GM18505 (cell line): Measurements from ENCODE around the gene ACSL5.
"Not testable (repeated sequence)": the region's sequence is repeated elsewhere in the genome, so short reads cannot be mapped to it uniquely, and the experiment has no call there.

Source experiments
- ATAC-seq: cut with Tn5 transposase; IDR thresholded peaks from one replicate; pipeline ENCODE4 v1.9.1; 2021; ENCODE audit not compliant: unreplicated experiment
- POLR2A ChIP-seq: IDR thresholded peaks from 4 replicates; pipeline ENCODE4 v1.6.1; 2011; ENCODE audit warnings: borderline replicate concordance; ENCODE audit not compliant: insufficient read depth, insufficient read length; ENCODE audit errors: extremely low read depth

ACSL5 gene

DNA sequence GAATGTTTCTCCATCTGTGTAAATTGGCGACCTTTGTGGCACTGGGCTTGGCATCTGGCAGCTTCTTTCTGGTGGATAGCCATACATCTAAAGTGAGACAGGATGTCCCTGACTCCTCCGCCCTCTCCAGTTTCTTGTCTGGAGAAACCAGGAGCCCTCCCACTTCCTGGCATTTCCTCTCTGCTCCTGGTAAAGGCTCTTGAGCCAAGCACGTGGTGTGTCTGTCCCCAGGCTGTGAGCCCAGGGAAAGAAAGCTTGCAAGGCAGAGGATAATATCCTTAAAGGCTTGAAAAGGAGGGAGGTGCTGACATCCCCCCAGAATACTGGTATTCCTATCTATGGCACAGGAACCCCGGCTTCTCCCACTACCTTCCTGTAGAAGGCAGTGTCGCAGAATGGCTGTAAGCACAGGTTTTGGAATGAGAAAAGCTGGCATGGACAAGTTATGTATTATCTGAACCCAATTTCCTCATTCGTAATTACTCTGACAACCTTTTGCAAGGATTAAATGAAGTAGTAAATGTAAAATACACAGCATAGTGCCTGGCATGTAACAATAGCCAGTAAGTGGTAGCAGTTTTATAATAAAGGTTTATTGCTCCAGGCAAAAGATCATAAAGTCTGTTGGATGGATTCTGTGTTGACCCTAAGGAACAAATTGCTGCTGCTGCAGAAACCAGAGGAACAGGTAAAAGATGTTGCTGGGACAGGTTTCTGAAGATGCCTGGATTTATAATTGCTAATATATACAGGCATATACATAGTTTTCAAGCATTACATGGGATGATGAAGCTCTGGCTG is 11.8 kb upstream of the ACSL5 start:
- no peak for TF ChIP-seq POLR2A
- no peak for ATAC-seq

DNA sequence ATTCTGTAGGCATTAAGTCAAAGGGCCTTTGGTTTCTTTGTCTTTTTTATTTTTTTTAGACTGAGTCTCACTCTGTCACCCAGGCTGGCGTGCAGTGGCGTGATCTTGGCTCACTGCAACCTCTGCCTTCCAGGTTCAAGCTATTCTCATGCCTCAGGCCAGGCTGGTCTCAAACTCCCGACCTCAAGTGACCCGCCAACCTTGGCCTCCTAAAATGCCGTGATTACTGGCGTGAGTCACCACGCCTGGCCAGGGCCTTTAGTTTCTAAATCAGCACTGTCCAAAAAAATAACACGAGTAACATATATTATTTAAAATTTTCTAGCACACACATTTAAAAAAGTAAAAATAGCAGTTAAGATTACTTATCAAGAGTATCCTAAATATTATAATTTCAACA is 11.1 kb upstream of the ACSL5 start:
- no peak for TF ChIP-seq POLR2A
- no peak for ATAC-seq

DNA sequence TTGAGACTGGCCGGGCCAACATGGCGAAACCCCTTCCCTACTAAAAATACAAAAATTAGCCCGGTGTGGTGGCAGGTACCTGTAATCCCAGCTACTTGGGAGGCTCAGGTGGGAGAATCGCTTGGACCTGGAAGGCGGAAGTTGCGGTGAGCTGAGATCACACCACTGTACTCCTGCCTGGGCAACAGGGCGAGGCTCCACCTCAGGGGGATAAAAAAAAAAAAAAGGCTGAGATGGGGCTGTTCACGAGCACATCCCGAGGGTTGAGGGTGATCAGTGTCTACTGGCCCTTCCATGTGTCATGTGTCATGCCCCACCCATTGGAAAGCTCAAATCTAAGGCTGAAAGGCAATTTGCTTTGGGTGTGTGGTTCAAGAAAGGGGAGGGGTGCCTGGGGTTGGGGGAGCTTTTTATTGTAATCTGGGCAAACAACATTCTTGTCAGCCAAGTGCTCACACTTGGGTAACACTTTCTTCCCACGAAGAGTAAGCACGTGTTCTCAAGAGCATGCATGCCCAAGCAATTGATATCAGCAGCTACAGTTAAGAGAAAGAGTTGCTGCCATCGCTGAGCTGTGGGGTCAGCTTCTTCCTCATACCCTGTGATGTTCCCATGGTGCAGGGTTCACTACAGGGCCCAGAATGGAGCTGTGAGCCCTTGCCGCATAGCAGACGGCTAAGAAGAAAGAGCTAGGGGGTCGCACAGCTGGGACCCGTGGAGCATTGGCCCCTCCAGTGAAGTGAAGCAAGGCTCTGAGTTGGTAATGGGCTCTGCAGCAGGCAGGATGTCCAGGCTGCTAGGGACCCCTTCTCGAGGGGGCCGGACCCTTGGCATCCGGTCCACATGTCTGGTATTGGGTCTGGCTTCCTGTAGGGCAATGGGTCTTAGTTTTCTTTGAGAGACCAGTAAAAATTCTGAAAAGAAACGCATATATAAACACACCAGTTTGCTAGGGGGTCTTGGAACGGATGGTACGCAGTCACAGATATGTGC is 9.9 kb upstream of the ACSL5 start:
- no peak for TF ChIP-seq POLR2A
- ATAC-seq, result no peak

DNA sequence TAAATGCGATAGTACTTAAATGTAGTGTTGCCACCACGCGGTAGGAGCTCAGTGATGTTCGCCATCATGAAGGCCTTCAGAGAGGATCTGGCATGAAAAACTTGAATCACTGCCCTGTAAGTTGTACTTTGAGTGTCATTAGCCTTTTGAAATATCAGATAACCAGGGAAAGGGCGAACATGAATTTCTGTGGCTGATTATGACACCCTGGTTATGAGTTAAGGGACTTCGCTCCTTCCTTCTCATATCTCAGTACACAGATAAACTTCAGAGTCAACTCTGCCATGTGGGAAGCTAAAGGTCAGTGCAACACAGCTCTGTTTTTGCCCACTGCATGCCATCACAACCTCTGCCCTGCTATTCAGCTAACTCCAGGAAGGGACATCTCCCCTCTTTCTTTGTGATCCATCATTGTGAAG is 8.9 kb upstream of the ACSL5 start:
- TF ChIP-seq POLR2A, result no peak

GRCh38 chr10:112365451-112365850 is 8.5 kb upstream of the ACSL5 start:
- ATAC-seq, result no peak
- no peak for TF ChIP-seq POLR2A

More for the DNA sequence above, 8.9 kb upstream of the ACSL5 start:
- no peak for ATAC-seq

DNA sequence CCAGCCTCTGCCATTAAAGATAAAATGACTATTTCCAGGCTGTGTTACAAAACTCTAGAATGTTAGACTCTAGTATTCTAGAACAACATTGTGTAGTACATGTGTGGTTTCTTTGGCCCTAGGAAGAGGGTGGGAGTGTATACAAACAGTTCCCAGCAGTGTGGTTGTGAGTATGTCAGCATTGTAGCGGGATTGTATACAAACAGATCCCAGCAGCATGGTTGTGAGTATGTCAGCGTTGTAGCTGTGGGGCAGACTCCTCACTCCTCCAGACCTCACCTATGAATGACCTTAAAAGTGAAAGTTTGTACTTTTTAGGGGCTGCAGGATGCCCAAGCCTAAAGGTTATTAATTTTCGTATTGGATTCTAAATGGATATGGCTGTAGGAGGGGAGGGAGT is 6.9 kb upstream of the ACSL5 start:
- ATAC-seq, result no peak
- no peak for TF ChIP-seq POLR2A

DNA sequence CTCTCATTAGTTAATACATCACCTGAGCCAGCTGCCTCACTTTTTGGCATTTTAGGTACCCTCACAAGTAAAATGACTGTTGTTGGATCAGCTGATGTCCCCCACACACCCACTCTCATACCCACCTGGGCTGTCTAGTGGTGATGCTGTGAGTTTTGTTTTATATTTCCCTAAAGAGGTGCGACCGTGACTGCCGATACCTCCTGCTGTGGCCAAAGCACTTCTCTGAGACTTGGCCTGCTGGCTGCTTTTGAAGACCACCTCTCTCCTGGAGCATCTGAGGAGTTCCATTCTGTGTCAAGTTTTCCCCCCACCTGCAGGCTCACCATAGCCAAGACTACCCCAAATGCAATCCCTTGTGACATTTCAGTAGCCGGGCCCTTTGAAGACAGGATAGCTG is 6.4 kb upstream of the ACSL5 start:
- no peak for TF ChIP-seq POLR2A
- no peak for ATAC-seq

GRCh38 chr10:112369495-112370423 is 4.2 kb upstream of the ACSL5 start:
- no peak for TF ChIP-seq POLR2A
- ATAC-seq, result peak; percentile 73

GRCh38 chr10:112370424-112370819 is 3.5 kb upstream of the ACSL5 start:
- no peak for ATAC-seq
- TF ChIP-seq POLR2A, result no peak

- ATAC-seq, result not testable (repeated sequence)
Measured at GRCh38 chr10:112371326-112371725, 2.6 kb upstream of the ACSL5 start.

DNA sequence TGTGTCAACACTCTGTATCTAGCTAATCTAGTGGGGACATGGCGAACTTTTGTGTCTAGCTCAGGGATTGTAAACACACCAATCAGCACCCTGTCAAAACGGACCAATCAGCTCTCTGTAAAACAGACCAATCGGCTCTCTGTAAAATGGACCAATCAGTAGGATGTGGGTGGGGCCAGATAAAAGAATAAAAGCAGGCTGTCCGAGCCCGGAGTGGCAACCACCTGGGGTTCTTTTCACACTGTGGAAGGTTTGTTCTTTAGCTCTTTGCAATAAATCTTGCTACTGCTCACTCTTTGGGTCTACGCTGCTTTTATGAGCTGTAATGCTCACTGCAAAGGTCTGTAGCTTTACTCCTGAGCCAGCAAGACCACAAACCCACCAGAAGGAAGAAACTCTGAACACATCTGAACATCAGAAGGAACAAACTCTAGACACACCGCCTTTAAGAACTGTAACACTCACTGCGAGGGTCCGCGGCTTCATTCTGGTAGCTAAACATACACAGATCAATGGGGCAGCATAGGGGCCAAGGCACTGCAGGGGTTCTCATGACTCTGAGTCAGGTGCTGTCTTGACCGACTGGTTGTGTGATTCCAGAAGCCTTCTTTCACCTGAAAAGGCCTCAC is 1.6 kb upstream of the ACSL5 start:
- ATAC-seq, result not testable (repeated sequence)

- peak; percentile 35 for ATAC-seq
- no peak for TF ChIP-seq POLR2A
Measured at GRCh38 chr10:112374724-112375541, 1.0 kb downstream of the ACSL5 start.

DNA sequence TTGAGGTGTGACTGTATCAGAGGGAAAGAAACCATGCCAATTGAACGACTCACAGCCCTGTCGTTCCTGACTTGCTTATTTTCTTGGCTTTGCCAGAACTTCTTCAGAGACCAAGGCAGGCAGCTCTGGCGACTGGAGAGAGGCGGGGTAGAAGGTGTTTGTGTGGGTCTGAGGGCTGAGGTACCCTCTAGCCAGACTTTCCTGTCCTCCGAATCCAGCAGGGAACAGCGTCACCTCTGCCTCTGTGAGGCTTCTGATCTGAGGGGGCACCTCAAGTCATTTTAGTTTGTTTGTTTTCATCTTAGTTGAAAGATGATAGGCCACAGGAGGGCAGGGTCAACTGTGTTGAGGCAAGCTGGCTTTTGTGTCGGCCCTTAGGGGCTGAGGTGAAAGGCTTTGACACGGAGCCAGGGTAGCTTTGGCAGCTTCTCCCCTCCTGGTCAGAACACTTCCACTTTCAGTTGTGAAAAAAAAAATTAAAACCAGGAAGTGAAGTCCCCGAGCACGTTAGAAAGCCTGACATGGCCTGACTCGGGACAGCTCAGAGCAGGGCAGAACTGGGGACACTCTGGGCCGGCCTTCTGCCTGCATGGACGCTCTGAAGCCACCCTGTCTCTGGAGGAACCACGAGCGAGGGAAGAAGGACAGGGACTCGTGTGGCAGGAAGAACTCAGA is 1.9 kb downstream of the ACSL5 start:
- TF ChIP-seq POLR2A, result peak; percentile 83
- ATAC-seq, result peak; percentile 89
